SK-N-SH treated with all-trans-retinoic acid at 6 μM for 48 hours (cell line): Measurements from ENCODE around the gene LRRC9.

Experiments used
- ATAC-seq: fragments of 200-7000 bp; cut with Tn5 transposase; 3 replicates; pipeline ENCODE4 v1.9.1; 2020; ENCODE audit warnings: mild to moderate bottlenecking, moderate library complexity
- ARNTL ChIP-seq: fragments of 450-650 bp; formaldehyde crosslinking; IDR thresholded peaks from 2 replicates; pipeline ENCODE4 v1.5.0; 2020; ENCODE audit warnings: low read depth, mild to moderate bottlenecking, moderate library complexity, borderline replicate concordance
- BACH2 ChIP-seq: fragments of 250-450 bp; sonication (Bioruptor Pico); IDR thresholded peaks from 2 replicates; pipeline ENCODE4 v1.9.0; 2021; ENCODE audit warnings: mild to moderate bottlenecking, borderline replicate concordance
- CSDC2 ChIP-seq: fragments of 250-450 bp; sonication (Bioruptor Pico); IDR thresholded peaks from 2 replicates; pipeline ENCODE4 v1.5.0; 2020; ENCODE audit warnings: mild to moderate bottlenecking, moderate library complexity
- ESRRG ChIP-seq: fragments of 250-450 bp; sonication (Bioruptor Pico); IDR thresholded peaks from 2 replicates; pipeline ENCODE4 v1.6.1; 2021; ENCODE audit warnings: mild to moderate bottlenecking
- ISL1 ChIP-seq: fragments of 250-450 bp; sonication (Bioruptor Pico); IDR thresholded peaks from 2 replicates; pipeline ENCODE4 v2.1.2; 2022; ENCODE audit warnings: mild to moderate bottlenecking, moderate library complexity
- OSR1 ChIP-seq: fragments of 250-450 bp; sonication (Bioruptor Pico); IDR thresholded peaks from 2 replicates; pipeline ENCODE4 v1.8.0; 2022; ENCODE audit warnings: moderate library complexity, mild to moderate bottlenecking, inconsistent platforms
- PPARA ChIP-seq: fragments of 250-450 bp; sonication (Bioruptor Pico); IDR thresholded peaks from 2 replicates; pipeline ENCODE4 v1.5.0; 2020; ENCODE audit warnings: mild to moderate bottlenecking, borderline replicate concordance
- RARB ChIP-seq: fragments of 250-450 bp; sonication (Bioruptor Pico); IDR thresholded peaks from 2 replicates; pipeline ENCODE4 v1.8.0; 2021; ENCODE audit warnings: mild to moderate bottlenecking, moderate library complexity
- SNAI2 ChIP-seq: fragments of 250-450 bp; sonication (Bioruptor Pico); IDR thresholded peaks from 2 replicates; pipeline ENCODE4 v1.5.0; 2020; ENCODE audit warnings: mild to moderate bottlenecking, moderate library complexity
- TCF4 ChIP-seq: fragments of 250-450 bp; sonication (Bioruptor Pico); IDR thresholded peaks from 2 replicates; pipeline ENCODE4 v1.8.0; 2021; ENCODE audit warnings: mild to moderate bottlenecking, moderate library complexity, borderline replicate concordance
- TOX ChIP-seq: fragments of 250-450 bp; sonication (Bioruptor Pico); IDR thresholded peaks from 2 replicates; pipeline ENCODE4 v1.8.0; 2021; ENCODE audit warnings: mild to moderate bottlenecking, moderate library complexity, borderline replicate concordance
- ZC3H10 ChIP-seq: fragments of 250-450 bp; sonication (Bioruptor Pico); IDR thresholded peaks from 2 replicates; pipeline ENCODE4 v1.5.1; 2021; ENCODE audit warnings: mild to moderate bottlenecking, moderate library complexity
- ZFP3 ChIP-seq: fragments of 250-450 bp; sonication (Bioruptor Pico); IDR thresholded peaks from 2 replicates; pipeline ENCODE4 v1.5.0; 2020; ENCODE audit warnings: mild to moderate bottlenecking, moderate library complexity
- ZFP30 ChIP-seq: fragments of 450-650 bp; formaldehyde crosslinking; IDR thresholded peaks from 2 replicates; pipeline ENCODE4 v1.5.0; 2022; ENCODE audit warnings: mild to moderate bottlenecking, moderate library complexity
- ZNF565 ChIP-seq: fragments of 450-650 bp; formaldehyde crosslinking; conservative IDR thresholded peaks from 2 replicates; pipeline ENCODE4 v1.5.0; 2020; ENCODE audit warnings: low read depth, mild to moderate bottlenecking, moderate library complexity
- ZNF70 ChIP-seq: fragments of 450-650 bp; formaldehyde crosslinking; IDR thresholded peaks from 2 replicates; pipeline ENCODE4 v1.5.0; 2020; ENCODE audit warnings: mild to moderate bottlenecking, moderate library complexity
- ZNF8 ChIP-seq: fragments of 450-650 bp; formaldehyde crosslinking; IDR thresholded peaks from 2 replicates; pipeline ENCODE4 v1.5.0; 2020; ENCODE audit warnings: mild to moderate bottlenecking, moderate library complexity
- TF ChIP-seq, protein P1 (sequence below): fragments of 250-450 bp; sonication (Bioruptor Pico); IDR thresholded peaks from 2 replicates; pipeline ENCODE4 v1.5.0; 2020; ENCODE audit warnings: mild to moderate bottlenecking, moderate library complexity
- TF ChIP-seq, protein P2 (sequence below): fragments of 250-450 bp; sonication (Bioruptor Pico); IDR thresholded peaks from 2 replicates; pipeline ENCODE4 v1.8.0; 2021; ENCODE audit warnings: low read depth, mild to moderate bottlenecking, moderate library complexity, borderline replicate concordance
- TF ChIP-seq, protein P3 (sequence below): fragments of 250-450 bp; sonication (Bioruptor Pico); IDR thresholded peaks from 2 replicates; pipeline ENCODE4 v1.8.0; 2020; ENCODE audit warnings: mild to moderate bottlenecking, moderate library complexity, borderline replicate concordance
- TF ChIP-seq, protein P4 (sequence below): fragments of 250-450 bp; sonication (Bioruptor Pico); IDR thresholded peaks from 2 replicates; pipeline ENCODE4 v1.5.1; 2021; ENCODE audit warnings: mild to moderate bottlenecking, moderate library complexity

Gene LRRC9

DNA sequence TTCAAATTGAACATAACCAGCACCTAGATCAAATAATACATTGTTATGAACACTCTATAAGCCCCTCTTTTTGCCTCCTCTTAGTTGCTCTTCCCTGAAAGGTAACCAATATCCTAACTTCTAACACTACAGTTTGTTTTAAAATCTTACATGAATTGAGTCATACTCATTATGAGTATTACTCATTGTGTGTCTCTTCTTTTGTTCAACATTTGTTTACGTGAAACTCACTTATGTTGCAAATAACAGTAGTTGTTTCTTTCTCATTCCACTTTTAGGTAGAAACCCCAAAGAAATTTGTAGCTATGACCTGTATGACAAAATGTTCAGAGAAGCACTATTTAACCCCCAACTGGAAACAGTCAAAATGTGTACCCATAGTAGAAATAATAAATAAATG, 6.6 kb downstream of the LRRC9 start (continued):
- TF ChIP-seq ARNTL (CRISPR knock-in tag) (no peak), BACH2 (CRISPR knock-in tag) (no peak)

DNA sequence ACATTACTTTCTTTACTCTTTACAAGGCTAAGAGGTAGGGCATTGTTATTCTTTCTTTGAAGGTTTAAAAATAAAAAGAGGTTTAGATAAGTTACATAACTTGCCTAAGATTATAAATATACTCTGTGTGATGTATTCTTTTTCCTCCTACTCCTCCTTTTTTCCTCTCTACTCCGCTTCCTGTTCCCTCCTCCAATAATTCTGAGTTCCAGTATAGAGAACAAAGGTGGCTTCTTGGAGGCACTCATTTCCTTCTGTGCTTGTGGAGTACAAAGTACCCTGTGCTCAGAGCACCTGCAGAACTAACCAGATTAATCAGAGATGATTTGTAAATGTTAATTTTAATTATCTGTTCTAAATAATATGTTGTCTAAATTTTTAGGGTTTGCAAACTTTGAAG, 11.3 kb downstream of the LRRC9 start:
- TF ChIP-seq ZC3H10 (no peak), OSR1 (CRISPR knock-in tag) (no peak), ZNF70 (CRISPR knock-in tag) (no peak), SNAI2 (CRISPR knock-in tag) (no peak), ZNF8 (CRISPR knock-in tag) (no peak), ARNTL (CRISPR knock-in tag) (no peak), BACH2 (CRISPR knock-in tag) (no peak), ZFP30 (no peak), ZFP3 (CRISPR knock-in tag) (no peak), PPARA (CRISPR knock-in tag) (no peak)
- TF ChIP-seq, protein P1, sequence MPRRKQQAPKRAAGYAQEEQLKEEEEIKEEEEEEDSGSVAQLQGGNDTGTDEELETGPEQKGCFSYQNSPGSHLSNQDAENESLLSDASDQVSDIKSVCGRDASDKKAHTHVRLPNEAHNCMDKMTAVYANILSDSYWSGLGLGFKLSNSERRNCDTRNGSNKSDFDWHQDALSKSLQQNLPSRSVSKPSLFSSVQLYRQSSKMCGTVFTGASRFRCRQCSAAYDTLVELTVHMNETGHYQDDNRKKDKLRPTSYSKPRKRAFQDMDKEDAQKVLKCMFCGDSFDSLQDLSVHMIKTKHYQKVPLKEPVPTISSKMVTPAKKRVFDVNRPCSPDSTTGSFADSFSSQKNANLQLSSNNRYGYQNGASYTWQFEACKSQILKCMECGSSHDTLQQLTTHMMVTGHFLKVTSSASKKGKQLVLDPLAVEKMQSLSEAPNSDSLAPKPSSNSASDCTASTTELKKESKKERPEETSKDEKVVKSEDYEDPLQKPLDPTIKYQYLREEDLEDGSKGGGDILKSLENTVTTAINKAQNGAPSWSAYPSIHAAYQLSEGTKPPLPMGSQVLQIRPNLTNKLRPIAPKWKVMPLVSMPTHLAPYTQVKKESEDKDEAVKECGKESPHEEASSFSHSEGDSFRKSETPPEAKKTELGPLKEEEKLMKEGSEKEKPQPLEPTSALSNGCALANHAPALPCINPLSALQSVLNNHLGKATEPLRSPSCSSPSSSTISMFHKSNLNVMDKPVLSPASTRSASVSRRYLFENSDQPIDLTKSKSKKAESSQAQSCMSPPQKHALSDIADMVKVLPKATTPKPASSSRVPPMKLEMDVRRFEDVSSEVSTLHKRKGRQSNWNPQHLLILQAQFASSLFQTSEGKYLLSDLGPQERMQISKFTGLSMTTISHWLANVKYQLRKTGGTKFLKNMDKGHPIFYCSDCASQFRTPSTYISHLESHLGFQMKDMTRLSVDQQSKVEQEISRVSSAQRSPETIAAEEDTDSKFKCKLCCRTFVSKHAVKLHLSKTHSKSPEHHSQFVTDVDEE (CRISPR knock-in tag), result no peak
- TF ChIP-seq, protein P2, sequence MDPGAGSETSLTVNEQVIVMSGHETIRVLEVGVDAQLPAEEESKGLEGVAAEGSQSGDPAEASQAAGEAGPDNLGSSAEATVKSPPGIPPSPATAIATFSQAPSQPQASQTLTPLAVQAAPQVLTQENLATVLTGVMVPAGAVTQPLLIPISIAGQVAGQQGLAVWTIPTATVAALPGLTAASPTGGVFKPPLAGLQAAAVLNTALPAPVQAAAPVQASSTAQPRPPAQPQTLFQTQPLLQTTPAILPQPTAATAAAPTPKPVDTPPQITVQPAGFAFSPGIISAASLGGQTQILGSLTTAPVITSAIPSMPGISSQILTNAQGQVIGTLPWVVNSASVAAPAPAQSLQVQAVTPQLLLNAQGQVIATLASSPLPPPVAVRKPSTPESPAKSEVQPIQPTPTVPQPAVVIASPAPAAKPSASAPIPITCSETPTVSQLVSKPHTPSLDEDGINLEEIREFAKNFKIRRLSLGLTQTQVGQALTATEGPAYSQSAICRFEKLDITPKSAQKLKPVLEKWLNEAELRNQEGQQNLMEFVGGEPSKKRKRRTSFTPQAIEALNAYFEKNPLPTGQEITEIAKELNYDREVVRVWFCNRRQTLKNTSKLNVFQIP (CRISPR knock-in tag), result no peak
- no peak for ATAC-seq

DNA sequence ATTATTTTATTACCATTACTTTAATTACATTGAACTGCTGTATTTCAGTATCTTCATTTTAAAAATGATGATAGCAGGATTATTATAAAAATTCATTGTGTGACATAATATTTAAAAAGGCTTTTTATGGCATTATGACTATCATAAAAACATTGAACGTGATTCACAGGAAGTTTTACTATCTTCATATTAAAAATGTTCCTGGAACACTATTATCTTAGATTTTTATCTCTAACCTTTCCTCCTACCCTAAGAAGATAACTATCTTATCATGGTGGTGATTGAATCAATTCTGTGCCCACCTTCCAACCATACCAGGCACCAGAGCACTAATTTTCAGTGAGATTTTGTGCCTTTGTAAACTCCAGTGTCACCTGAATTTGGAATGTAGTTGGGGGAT, 16.2 kb downstream of the LRRC9 start:
- no peak for TF ChIP-seq PPARA (CRISPR knock-in tag)
- TF ChIP-seq BACH2 (CRISPR knock-in tag), result no peak
- TF ChIP-seq TOX, result no peak
- TF ChIP-seq CSDC2 (CRISPR knock-in tag), result no peak
- TF ChIP-seq ARNTL (CRISPR knock-in tag), result no peak
- no peak for TF ChIP-seq ESRRG (CRISPR knock-in tag)
- no peak for TF ChIP-seq ZNF70 (CRISPR knock-in tag)
- TF ChIP-seq, protein P3, sequence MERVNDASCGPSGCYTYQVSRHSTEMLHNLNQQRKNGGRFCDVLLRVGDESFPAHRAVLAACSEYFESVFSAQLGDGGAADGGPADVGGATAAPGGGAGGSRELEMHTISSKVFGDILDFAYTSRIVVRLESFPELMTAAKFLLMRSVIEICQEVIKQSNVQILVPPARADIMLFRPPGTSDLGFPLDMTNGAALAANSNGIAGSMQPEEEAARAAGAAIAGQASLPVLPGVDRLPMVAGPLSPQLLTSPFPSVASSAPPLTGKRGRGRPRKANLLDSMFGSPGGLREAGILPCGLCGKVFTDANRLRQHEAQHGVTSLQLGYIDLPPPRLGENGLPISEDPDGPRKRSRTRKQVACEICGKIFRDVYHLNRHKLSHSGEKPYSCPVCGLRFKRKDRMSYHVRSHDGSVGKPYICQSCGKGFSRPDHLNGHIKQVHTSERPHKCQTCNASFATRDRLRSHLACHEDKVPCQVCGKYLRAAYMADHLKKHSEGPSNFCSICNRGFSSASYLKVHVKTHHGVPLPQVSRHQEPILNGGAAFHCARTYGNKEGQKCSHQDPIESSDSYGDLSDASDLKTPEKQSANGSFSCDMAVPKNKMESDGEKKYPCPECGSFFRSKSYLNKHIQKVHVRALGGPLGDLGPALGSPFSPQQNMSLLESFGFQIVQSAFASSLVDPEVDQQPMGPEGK, result no peak
- TF ChIP-seq ZNF8 (CRISPR knock-in tag), result no peak
- no peak for TF ChIP-seq ISL1 (CRISPR knock-in tag)
- no peak for TF ChIP-seq RARB (CRISPR knock-in tag)
- TF ChIP-seq ZNF565 (CRISPR knock-in tag), result no peak
- TF ChIP-seq TCF4 (CRISPR knock-in tag), result no peak
- no peak for TF ChIP-seq ZC3H10
- TF ChIP-seq, protein P1 (CRISPR knock-in tag), result no peak
- TF ChIP-seq, protein P2 (CRISPR knock-in tag), result no peak
- TF ChIP-seq, protein P4, sequence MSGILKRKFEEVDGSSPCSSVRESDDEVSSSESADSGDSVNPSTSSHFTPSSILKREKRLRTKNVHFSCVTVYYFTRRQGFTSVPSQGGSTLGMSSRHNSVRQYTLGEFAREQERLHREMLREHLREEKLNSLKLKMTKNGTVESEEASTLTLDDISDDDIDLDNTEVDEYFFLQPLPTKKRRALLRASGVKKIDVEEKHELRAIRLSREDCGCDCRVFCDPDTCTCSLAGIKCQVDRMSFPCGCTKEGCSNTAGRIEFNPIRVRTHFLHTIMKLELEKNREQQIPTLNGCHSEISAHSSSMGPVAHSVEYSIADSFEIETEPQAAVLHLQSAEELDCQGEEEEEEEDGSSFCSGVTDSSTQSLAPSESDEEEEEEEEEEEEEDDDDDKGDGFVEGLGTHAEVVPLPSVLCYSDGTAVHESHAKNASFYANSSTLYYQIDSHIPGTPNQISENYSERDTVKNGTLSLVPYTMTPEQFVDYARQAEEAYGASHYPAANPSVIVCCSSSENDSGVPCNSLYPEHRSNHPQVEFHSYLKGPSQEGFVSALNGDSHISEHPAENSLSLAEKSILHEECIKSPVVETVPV (CRISPR knock-in tag), result no peak
- TF ChIP-seq SNAI2 (CRISPR knock-in tag), result no peak
- no peak for ATAC-seq
